Hippocampal formation (tissue), 2 donors: Measurements from ENCODE around the gene SCAF1.
A peak's percentile ranks its signal among the peaks of the same experiment; 100 is the strongest.

Source experiments
- DNase-seq, 2 donors: peaks; one replicate each; lab custom pipeline; 2025; lab: John Stamatoyannopoulos, UW

Gene SCAF1

GRCh38 chr19:49643466-49643865 is 1.5 kb downstream of the SCAF1 start:
- DNase-seq: no peak

- no peak for DNase-seq
Observed at GRCh38 chr19:49645592-49645991, 3.6 kb downstream of the SCAF1 start.

GRCh38 chr19:49645995-49646394 is 4.0 kb downstream of the SCAF1 start:
- no peak for DNase-seq

GRCh38 chr19:49646586-49646985 is 4.6 kb downstream of the SCAF1 start:
- no peak for DNase-seq

GRCh38 chr19:49651029-49651819 is 9.2 kb downstream of the SCAF1 start:
- no peak for DNase-seq

GRCh38 chr19:49651820-49652550 is 10.0 kb downstream of the SCAF1 start:
- no peak for DNase-seq

GRCh38 chr19:49652551-49653465 is 10.8 kb downstream of the SCAF1 start:
- DNase-seq: no peak

- DNase-seq: no peak
Observed at GRCh38 chr19:49653466-49653806, 11.4 kb downstream of the SCAF1 start.

GRCh38 chr19:49654581-49654980 is 12.6 kb downstream of the SCAF1 start:
- DNase-seq: no peak

- DNase-seq: no peak
Observed at GRCh38 chr19:49655570-49656455, 13.8 kb downstream of the SCAF1 start.

- no peak for DNase-seq
Observed at GRCh38 chr19:49656456-49657109, 14.6 kb downstream of the SCAF1 start.

GRCh38 chr19:49657493-49658138 is 15.6 kb downstream of the SCAF1 start:
- no peak for DNase-seq

- DNase-seq: no peak
Observed at GRCh38 chr19:49658139-49658517, 16.1 kb downstream of the SCAF1 start.

- no peak for DNase-seq
Observed at GRCh38 chr19:49658566-49659442, 16.8 kb downstream of the SCAF1 start.

- DNase-seq: no peak
Observed at GRCh38 chr19:49660338-49660961, 18.4 kb downstream of the SCAF1 start.

GRCh38 chr19:49662011-49662410 is 20.0 kb downstream of the SCAF1 start:
- DNase-seq: no peak

GRCh38 chr19:49663224-49663623 is 21.2 kb downstream of the SCAF1 start:
- no peak for DNase-seq

GRCh38 chr19:49664171-49665035 is 22.4 kb downstream of the SCAF1 start:
- peak; percentile 73 to 81 for DNase-seq
